ENCODE measurements around the gene PARP8.
"Not testable (repeated sequence)": the region's sequence is repeated elsewhere in the genome, so short reads cannot be mapped to it uniquely, and the experiment has no call there.

Gene PARP8

DNA sequence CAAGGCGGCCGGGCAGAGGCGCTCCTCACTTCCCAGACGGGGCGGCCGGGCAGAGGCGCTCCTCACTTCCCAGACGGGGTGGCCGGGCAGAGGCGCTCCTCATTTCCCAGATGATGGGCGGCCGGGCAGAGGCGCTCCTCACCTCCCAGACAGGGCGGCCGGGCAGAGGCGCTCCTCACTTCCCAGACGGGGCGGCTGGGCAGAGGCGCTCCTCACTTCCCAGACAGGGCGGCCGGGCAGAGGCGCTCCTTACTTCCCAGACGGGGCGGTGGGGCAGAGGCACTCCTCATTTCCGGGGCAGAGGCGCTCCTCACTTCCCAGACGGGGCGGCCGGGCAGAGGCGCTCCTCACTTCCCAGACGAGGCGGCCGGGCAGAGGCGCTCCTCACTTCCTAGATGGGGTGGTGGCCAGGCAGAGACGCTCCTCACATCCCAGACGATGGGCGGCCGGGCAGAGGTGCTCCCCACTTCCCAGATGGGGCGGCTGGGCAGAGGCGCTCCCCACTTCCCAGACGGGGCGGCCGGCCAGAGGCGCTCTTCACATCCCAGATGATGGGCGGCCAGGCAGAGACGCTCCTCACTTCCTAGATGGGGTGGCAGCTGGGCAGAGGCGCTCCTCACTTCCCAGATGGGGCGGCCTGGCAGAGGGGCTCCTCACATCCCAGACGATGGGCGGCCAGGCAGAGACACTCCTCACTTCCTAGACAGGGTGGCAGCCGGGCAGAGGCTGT, 108.2 kb downstream of the PARP8 start:
- not testable (repeated sequence) for DNase-seq (ENCODE audit: low spot score)

GRCh38 chr5:50786073-50786472, 119.6 kb downstream of the PARP8 start:
- DNase-seq (ENCODE audit: low spot score) = no peak

- no peak for DNase-seq (ENCODE audit: low spot score)
Observed at GRCh38 chr5:50791813-50792212, 125.4 kb downstream of the PARP8 start.

DNA sequence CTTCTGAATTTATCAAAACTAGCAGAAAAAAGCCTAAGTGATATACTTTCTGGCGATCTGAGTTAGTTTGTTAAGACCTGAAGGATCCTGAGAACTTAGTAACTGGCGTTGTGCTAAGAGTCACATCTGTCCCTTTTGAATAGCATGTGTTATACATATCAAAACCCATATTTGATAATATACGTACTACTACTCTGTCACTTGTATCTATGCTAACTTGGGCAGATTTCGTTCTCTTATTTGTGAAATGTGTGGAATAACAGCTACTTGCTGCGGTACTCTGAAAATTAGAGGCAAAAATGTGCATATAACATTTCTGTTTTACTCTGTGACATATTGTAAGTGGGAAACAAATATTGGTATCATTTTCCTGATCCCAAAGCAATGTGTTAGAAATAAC, 126.4 kb downstream of the PARP8 start:
- no peak for DNase-seq (ENCODE audit: low spot score)

- no peak for DNase-seq (ENCODE audit: low spot score)
Observed at GRCh38 chr5:50794812-50795211, 128.4 kb downstream of the PARP8 start.

GRCh38 chr5:50798002-50798401, 131.6 kb downstream of the PARP8 start:
- no peak for DNase-seq (ENCODE audit: low spot score)

GRCh38 chr5:50799596-50799995, 133.2 kb downstream of the PARP8 start:
- DNase-seq (ENCODE audit: low spot score) = no peak

- DNase-seq (ENCODE audit: low spot score) = no peak
Observed at GRCh38 chr5:50800410-50800809, 134.0 kb downstream of the PARP8 start.

GRCh38 chr5:50807661-50808060, 141.2 kb downstream of the PARP8 start:
- no peak for DNase-seq (ENCODE audit: low spot score)

- no peak for DNase-seq (ENCODE audit: low spot score)
Observed at GRCh38 chr5:50808406-50808805, 142.0 kb downstream of the PARP8 start.

GRCh38 chr5:50811746-50812145, 145.3 kb downstream of the PARP8 start:
- not testable (repeated sequence) for DNase-seq (ENCODE audit: low spot score)

DNA sequence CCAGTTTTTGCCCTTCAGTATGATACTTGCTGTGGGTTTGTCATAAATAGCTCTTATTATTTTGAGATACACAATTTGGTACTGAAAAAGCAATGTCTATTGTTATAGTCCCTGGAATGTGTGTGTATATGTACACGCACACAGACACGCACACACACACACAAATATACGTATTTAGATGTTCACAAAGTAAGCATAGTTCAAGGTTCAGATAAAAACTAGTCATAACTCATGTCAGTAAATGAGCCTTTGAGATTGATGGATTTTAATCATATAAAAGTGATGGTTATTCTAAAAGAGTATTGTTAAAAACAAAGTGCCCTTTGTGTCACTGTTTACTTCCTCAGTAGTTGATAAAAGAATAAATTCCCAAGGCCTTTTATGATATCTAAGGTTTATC, 147.3 kb downstream of the PARP8 start:
- DNase-seq (ENCODE audit: low spot score) = no peak

- DNase-seq (ENCODE audit: low spot score) = no peak
Observed at GRCh38 chr5:50814556-50814955, 148.1 kb downstream of the PARP8 start.

DNA sequence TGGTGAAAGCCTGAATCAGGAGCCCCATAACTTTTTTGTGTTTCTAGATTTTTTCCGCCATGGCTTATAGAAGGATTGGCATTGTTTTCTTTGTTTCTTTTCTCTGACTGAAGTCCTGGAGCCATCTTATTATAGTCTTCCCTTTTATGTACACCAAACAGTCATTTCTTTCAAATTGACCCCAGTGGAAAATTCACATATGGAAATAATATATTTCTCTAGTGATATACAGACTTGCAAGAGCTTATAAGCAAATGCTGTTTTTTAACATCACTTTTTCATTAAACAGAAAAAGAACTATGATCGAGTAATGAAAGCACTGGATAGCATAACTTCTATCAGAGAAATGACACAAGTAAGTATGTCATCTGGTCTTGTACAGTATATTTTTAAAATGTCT, 155.6 kb downstream of the PARP8 start:
- no peak for DNase-seq (ENCODE audit: low spot score)

- no peak for DNase-seq (ENCODE audit: low spot score)
Observed at GRCh38 chr5:50822761-50823160, 156.3 kb downstream of the PARP8 start.

- no peak for DNase-seq (ENCODE audit: low spot score)
Observed at GRCh38 chr5:50823568-50823967, 157.1 kb downstream of the PARP8 start.

DNA sequence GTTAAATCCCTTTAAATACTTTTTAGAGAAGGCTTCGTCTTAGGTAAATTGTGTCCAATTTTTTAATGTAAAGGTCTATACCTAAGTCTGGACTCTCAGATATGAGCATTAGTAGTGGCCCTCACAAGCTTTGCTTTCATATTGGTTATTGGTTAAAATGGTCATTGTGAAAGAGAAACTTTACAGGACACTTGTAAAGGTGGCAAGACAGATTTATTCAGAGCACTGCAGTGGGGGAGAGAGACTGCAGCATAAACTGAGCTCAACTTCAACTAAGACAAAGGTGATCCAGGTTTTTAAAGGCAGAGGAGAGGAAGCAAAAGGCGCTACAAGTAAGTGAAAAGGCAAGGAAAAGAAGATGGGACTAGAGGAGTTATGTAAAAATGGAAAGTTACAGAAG, 157.7 kb downstream of the PARP8 start:
- no peak for DNase-seq (ENCODE audit: low spot score)

DNA sequence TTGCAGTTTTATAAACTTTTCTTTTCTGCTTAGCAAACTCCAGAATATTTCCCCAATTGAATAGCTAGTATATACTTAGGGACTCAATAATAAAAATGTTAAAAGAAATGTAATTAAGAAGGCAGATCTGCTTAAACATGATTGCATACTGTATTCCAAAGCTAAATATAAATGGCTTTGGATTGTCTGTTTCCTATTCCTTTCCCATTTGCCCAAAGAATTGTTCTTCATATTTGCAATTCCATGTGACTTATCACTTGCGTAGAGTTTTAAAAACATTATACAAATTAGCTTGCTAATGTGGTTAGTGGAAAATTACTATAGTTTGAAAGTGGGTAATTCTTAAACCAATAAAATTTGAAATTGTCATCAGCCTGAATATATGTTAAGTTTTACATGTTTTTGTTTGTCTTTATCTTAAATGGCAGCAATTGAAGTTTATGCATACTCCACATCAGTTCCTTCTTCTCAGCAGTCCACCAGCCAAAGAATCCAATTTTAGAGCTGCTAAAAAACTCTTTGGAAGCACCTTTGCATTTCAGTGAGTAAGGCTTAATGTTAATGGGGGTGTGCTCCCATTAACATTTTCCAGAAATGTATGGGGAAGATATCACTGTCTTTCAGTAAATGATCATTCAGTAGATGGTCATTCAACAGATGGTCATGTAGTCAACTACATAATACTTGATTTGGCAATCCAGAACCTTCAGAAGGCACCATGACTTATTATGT, 161.2 kb downstream of the PARP8 start:
- no peak for DNase-seq (ENCODE audit: low spot score)

DNA sequence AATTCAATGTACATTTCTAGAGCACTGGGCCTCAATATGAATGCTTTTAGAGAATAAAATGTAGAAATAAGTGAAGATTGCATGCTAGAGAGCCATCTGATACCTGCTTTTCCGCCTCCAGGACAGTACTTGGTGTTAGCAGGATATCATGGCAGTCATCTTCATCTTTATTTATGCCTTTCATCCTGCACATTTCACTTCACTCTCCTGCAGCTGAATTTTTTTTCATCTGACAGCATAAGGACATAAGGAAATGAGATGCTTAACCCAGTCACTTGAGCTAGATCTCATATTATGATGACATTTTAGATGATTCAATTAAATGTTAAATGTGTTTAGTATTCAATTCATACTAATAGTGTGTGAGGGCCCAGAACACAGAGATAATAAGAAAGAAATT, 162.6 kb downstream of the PARP8 start:
- no peak for DNase-seq (ENCODE audit: low spot score)

GRCh38 chr5:50832657-50833284, 166.3 kb downstream of the PARP8 start:
- no peak for DNase-seq (ENCODE audit: low spot score)

- DNase-seq (ENCODE audit: low spot score) = no peak
Observed at GRCh38 chr5:50836356-50836755, 169.9 kb downstream of the PARP8 start.

DNA sequence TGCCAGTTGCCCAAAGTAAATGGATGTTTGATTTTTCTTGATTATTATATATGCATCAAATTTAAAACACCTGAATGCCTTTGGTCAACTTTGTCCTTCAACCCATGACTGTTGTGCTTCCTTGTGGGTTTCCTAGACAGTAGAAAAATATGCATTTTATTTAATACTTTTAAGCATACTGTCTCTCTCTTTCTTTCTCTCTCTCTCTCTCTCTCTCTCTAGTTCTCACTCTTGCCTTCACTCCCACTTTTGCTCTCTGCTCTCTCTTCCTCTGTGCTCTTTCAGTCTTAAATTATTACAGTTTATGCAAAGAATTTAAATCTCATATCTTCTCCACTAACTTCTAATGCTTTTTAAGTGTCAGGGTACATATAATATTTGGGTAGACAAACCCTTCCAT, 173.0 kb downstream of the PARP8 start:
- no peak for DNase-seq (ENCODE audit: low spot score)

- no peak for DNase-seq (ENCODE audit: low spot score)
Observed at GRCh38 chr5:50843091-50843490, 176.7 kb downstream of the PARP8 start.
